Measurements from ENCODE around the gene EPN2.

The EPN2 gene

DNA sequence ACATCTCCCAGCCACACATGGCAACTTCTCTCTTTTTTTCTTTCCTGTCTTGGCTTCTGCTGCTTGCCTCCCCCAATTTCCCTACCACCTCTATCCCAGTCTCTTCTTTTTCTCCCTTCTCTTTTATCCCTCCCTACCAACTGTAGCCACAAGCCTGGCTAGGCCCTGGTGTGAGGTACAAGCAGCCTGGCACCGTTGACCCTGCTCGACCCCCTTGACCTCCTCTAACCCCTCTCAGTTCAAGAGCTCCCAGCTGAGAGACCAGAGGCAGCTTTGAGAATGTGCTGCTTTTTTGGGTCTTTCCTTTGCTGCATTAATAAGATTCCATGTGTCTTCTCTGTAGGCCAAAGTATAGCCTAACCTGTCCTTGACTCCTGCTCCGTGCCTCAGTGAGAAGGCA is 93.1 kb downstream of the EPN2 start:
- H3K27me3 ChIP-seq: peaks cover 0 to 55% (median 4%) of the 10 kb centered on the region in 11 experiments; a peak in 7 of 22 replicates
- H3K4me3 ChIP-seq: no peak overlapping the region
- H3K4me1 ChIP-seq: no peaks in the 10 kb centered on the region
- H3K27ac ChIP-seq: no peak overlapping the region
- H3K4me2 ChIP-seq: no peak overlapping the region
- no peak for TF ChIP-seq Cebpa-rat (IDR thresholded peaks at IDR 0.05)
- no peaks in the 10 kb centered on the region for H3K36me3 ChIP-seq
- H3K9me3 ChIP-seq (replicated peaks in 1 of 11): peaks cover 6 to 14% (median 11%) of the 10 kb centered on the region in 11 experiments; a peak in 18 of 22 replicates
- H4K20me1 ChIP-seq: peaks cover 0 to 44% (median 7%) of the 10 kb centered on the region in 11 experiments; a peak in 8 of 22 replicates
- H3K9ac ChIP-seq: no peak overlapping the region

DNA sequence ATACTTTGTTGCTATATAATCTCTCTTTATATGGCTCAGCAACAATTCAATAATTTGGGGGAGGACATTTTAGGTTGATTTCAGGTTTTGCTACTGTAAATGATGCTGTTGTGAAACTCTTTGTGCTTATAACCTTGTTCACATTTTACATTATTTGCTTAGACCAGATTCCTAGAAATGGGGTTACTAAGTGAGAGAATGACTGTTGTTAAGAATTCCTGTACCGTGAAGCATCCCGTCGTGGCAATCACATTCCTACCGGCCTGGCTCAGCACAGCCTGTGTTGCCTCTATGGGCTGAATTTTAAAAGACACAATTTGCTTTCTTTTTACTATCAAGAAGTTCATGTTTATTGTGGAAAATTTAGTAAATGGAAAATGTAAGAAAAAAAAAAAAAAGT is 94.0 kb downstream of the EPN2 start:
- Histone ChIP-seq H3K27ac (no peak overlapping the region), H3K9ac (no peak overlapping the region), H3K4me1 (no peaks in the 10 kb centered on the region), H3K4me2 (no peak overlapping the region), H3K4me3 (no peak overlapping the region), H3K27me3 (peaks cover 0 to 64% (median 9%) of the 10 kb centered on the region in 11 experiments; a peak in 12 of 22 replicates), H3K9me3 (replicated peaks in 1 of 11) (peaks cover 0 to 6% (median 2%) of the 10 kb centered on the region in 11 experiments; a peak in 10 of 22 replicates), H4K20me1 (peaks cover 0 to 53% (median 8%) of the 10 kb centered on the region in 11 experiments; a peak in 9 of 22 replicates), H3K36me3 (no peaks in the 10 kb centered on the region)
- TF ChIP-seq Cebpa-rat (IDR thresholded peaks at IDR 0.05): no peak

DNA sequence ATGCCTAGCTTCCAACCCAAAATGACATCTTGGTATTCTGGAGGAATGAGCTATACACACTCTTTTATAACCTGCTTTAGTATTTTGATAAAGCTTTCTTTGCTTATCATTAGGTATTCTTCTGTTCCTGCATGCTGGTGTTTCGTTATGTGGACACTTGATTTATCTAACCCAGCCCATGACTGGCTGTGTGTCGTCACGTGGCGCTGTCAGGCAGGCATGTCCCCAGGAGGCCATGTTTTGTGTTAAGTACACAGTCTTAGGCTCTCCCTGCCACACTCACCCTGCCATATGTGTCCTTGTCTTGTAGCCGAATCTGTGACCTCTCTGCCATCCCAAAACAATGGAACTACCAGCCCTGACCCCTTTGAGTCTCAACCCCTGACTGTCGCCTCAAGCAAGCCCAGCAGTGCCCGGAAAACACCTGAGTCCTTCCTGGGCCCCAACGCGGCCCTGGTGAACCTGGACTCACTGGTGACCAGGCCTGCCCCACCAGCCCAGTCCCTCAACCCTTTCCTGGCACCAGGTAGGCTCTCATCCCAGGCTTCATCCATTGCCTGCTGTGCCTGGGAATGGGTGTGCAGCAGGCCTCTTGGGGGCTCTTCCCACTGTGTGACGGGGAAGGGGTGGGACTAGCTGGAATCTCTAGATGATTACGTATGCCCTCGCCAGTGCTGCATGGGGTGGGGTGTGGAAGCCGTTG is 94.5 kb downstream of the EPN2 start:
- H3K27ac ChIP-seq: no peak overlapping the region
- peaks cover 0 to 69% (median 12%) of the 10 kb centered on the region in 11 experiments; a peak in 13 of 22 replicates for H3K27me3 ChIP-seq
- H3K4me1 ChIP-seq: no peaks in the 10 kb centered on the region
- H3K9me3 ChIP-seq (replicated peaks in 1 of 11): 0 out of 22 replicates have a peak, but pooled peaks cover 0 to 1% (median 0%) of the 10 kb centered on the region in 11 experiments
- no peak overlapping the region for H3K4me2 ChIP-seq
- H4K20me1 ChIP-seq: peaks cover 0 to 57% (median 8%) of the 10 kb centered on the region in 11 experiments; a peak in 9 of 22 replicates
- no peak for TF ChIP-seq Cebpa-rat (IDR thresholded peaks at IDR 0.05)
- no peak overlapping the region for H3K9ac ChIP-seq
- no peaks in the 10 kb centered on the region for H3K36me3 ChIP-seq
- H3K4me3 ChIP-seq: no peak overlapping the region

DNA sequence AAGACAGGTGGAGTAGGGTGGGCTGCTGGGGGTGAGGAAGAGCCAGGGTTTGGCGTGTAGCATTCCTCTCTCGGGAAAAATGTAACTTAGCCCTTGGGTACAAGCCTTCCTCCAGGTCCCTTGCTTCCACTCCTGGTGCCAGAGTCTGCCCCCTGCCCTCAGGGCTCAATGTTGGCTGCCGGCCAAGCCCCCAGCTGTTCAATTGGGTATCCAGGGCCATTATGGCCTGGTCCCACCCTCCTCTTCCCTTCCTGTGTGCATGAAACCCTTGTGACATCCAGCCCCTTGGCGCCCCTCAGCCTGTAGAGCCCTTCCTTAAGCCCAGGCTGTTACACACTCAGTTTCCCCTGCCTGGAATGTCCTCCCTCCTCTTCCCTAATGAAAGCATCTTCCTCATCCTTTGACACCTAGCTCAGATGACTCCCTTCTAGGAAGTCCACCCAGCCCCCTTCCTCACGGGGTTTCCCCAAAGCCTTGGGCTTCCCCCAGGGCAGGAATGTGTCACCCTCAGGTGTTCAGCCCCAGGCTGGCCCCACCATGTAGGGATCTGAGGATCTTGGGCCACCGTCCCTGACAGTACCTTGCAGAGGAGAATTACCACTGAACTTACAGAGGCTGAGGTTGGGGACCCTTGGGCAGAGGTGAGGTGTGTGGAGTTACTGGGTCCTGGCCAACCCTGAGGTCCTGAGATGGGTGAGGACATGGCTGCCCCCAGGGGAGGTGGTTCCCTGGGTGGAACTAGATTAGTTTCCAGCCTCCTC is 95.4 kb downstream of the EPN2 start:
- H4K20me1 ChIP-seq: peaks cover 0 to 65% (median 8%) of the 10 kb centered on the region in 11 experiments; a peak in 10 of 22 replicates
- no peak overlapping the region for H3K4me2 ChIP-seq
- no peak overlapping the region for H3K9ac ChIP-seq
- H3K4me1 ChIP-seq: no peaks in the 10 kb centered on the region
- no peak for TF ChIP-seq Cebpa-rat (IDR thresholded peaks at IDR 0.05)
- no peaks in the 10 kb centered on the region for H3K9me3 ChIP-seq (replicated peaks in 1 of 11)
- H3K36me3 ChIP-seq: no peaks in the 10 kb centered on the region
- no peak overlapping the region for H3K4me3 ChIP-seq
- no peak overlapping the region for H3K27ac ChIP-seq
- H3K27me3 ChIP-seq: peaks cover 0 to 78% (median 20%) of the 10 kb centered on the region in 11 experiments; a peak in 14 of 22 replicates

GRCh38 chr17:19333132-19333440 is 95.9 kb downstream of the EPN2 start:
- Histone ChIP-seq H3K4me3 (no peak overlapping the region), H4K20me1 (peaks cover 0 to 69% (median 8%) of the 10 kb centered on the region in 11 experiments; a peak in 10 of 22 replicates), H3K27ac (no peak overlapping the region), H3K4me1 (no peaks in the 10 kb centered on the region), H3K9ac (no peak overlapping the region), H3K27me3 (peaks cover 0 to 77% (median 20%) of the 10 kb centered on the region in 11 experiments; a peak in 14 of 22 replicates), H3K9me3 (replicated peaks in 1 of 11) (no peaks in the 10 kb centered on the region), H3K4me2 (no peak overlapping the region), H3K36me3 (no peaks in the 10 kb centered on the region)
- TF ChIP-seq Cebpa-rat (IDR thresholded peaks at IDR 0.05): no peak

DNA sequence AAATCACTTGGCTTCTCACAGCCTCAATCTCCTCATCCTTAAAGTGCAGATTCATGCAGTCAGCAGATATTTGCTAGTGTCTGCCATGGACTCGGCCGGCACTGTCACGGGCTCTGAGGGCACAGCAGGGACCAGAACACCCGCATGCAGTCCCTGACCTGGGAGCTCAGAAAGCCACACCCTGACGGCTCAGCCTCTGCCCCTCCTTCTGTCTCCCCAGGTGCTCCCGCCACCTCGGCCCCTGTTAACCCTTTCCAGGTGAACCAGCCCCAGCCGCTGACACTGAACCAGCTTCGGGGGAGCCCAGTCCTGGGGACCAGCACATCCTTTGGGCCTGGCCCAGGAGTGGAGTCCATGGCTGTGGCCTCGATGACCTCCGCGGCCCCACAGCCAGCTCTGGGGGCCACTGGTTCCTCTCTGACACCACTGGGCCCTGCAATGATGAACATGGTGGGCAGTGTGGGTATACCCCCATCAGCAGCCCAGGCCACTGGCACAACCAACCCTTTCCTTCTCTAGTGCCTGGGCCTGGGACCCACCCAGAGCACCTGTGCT is 96.6 kb downstream of the EPN2 start:
- no peak for TF ChIP-seq Cebpa-rat (IDR thresholded peaks at IDR 0.05)
- no peaks in the 10 kb centered on the region for H3K36me3 ChIP-seq

DNA sequence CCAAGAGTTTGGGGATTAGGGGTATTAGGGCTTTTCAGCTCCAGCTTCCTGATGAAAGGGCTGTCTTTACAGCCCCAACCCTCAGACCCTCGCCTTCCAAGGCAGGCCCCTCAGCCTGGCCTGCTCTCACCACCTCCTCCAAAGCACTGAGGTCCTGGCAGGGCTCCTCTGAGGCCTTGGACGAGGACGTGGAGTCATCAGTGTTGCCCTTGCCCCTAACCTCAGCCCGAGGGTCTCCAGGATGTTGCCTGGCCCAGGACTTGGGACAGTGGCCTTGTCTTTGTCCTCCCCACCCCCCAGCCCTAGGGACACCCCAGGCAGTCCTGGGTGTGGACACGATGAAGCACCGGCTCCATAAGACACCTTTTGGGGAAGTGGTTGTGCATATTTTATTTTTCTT is 97.2 kb downstream of the EPN2 start:
- Histone ChIP-seq H4K20me1 (peaks cover 0 to 68% (median 16%) of the 10 kb centered on the region in 11 experiments; a peak in 11 of 22 replicates), H3K4me3 (no peak overlapping the region), H3K27ac (no peak overlapping the region), H3K4me1 (no peaks in the 10 kb centered on the region), H3K36me3 (no peaks in the 10 kb centered on the region), H3K9me3 (replicated peaks in 1 of 11) (no peaks in the 10 kb centered on the region), H3K9ac (no peak overlapping the region), H3K4me2 (no peak overlapping the region), H3K27me3 (peaks cover 0 to 67% (median 20%) of the 10 kb centered on the region in 11 experiments; a peak in 14 of 22 replicates)
- TF ChIP-seq Cebpa-rat (IDR thresholded peaks at IDR 0.05): no peak

More for the DNA sequence above, 96.6 kb downstream of the EPN2 start:
- H3K4me2 ChIP-seq: no peak overlapping the region
- H3K27me3 ChIP-seq: peaks cover 0 to 69% (median 20%) of the 10 kb centered on the region in 11 experiments; a peak in 14 of 22 replicates
- no peaks in the 10 kb centered on the region for H3K4me1 ChIP-seq
- H4K20me1 ChIP-seq: peaks cover 0 to 72% (median 15%) of the 10 kb centered on the region in 11 experiments; a peak in 11 of 22 replicates
- H3K9ac ChIP-seq: no peak overlapping the region
- no peak overlapping the region for H3K27ac ChIP-seq
- no peak overlapping the region for H3K4me3 ChIP-seq
- H3K9me3 ChIP-seq (replicated peaks in 1 of 11): no peaks in the 10 kb centered on the region

DNA sequence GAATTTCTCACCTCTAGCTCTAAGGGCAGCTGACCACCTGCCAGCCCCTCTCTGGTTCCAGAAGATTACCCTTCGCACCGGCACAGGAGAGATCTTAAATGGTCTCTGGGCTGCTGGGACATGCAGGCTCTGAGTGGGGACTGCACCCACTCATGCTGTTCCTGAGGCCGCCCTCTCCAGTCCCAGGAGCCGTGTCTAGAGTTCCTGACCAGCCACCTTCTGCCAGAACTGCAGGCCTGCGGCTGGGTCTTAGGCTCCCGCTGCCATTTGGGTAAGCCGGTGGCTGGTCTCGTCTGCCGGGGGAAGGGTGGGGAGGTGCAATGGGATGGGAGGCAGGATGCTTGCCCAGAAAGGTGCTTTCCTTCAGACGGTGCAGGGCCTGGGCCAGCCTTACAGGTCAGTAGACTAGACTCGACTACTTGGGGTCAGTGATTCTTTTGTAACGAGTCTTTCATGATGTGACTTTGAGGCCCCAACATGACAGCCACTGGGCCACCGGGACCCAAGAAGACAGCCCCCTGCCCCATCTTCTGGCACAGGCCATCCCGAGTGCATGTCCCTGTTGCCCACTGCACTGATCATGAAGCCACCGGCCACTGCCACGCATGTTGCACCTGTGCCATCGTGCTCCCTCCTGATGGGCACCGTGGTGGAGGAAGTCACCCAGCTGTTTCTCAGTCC is 98.9 kb downstream of the EPN2 start:
- no peak overlapping the region for H3K4me2 ChIP-seq

More for the DNA sequence above, 98.9 kb downstream of the EPN2 start:
- peaks cover 0 to 56% (median 20%) of the 10 kb centered on the region in 11 experiments; a peak in 14 of 22 replicates for H3K27me3 ChIP-seq
- H3K27ac ChIP-seq: no peak overlapping the region
- no peak overlapping the region for H3K4me3 ChIP-seq
- TF ChIP-seq Cebpa-rat (IDR thresholded peaks at IDR 0.05): no peak
- no peaks in the 10 kb centered on the region for H3K9me3 ChIP-seq (replicated peaks in 1 of 11)
- no peak overlapping the region for H3K9ac ChIP-seq
- H4K20me1 ChIP-seq: peaks cover 0 to 57% (median 16%) of the 10 kb centered on the region in 11 experiments; a peak in 11 of 22 replicates
- H3K4me1 ChIP-seq: no peaks in the 10 kb centered on the region
- no peaks in the 10 kb centered on the region for H3K36me3 ChIP-seq
